Measurements from ENCODE around the gene DZIP1. TPM values are rescaled to one million over a fixed set of nuclear protein-coding genes. Genes with fewer than 3 reads are reported as not detected.

The DZIP1 gene
- total and polyA plus RNA-seq, 5 experiments from 2014 or later: not detected

GRCh38 chr13:95614641-95615245, 29.8 kb downstream of the DZIP1 start:
- Mint-ChIP-seq H3K27ac (no peak overlapping the region), H3K27me3 (peaks cover 0 to 16% (median 7%) of the 10 kb centered on the region in 5 donors), H3K36me3 (no peaks in the 10 kb centered on the region), H3K9me3 (no peaks in the 10 kb centered on the region), H3K4me3 (no peak overlapping the region), H3K4me1 (no peaks in the 10 kb centered on the region)
- DNase-seq (no peak), ATAC-seq (no peak)
- POLR2A ChIA-PET: no interaction called here

DNA sequence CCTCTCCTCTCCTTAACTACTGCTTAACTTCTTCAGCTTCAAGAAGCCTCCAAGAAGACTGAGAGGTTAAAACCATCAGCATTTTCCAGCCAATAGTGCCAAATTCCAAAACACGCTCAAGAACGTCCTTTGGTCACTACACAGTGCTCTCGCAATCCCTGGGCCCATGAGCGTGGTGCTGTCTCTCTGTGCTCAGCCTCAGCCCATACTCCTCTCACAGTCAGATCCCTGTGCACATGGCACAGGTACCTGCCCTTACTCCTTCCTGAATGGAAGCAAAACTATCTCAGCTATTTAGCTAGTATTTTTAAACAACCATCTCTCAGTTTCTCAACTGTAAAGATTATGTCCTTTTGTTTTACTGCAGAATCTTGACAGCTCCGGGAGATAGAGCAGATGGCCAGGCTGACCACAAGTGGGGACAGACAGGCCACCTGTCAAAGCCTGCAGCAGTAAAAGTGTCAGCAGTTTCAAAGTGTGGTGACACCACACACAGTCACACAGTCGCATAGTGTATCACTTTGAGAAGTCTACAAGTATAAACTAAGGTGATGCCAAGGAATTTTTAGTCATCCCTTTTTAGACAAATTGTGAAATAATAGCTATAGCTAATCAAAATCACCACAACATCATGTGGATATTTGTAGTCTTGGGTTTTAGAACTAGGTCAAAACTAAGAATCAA, 35.7 kb downstream of the DZIP1 start:
- Mint-ChIP-seq H3K36me3 (no peaks in the 10 kb centered on the region), H3K27me3 (peaks cover 0 to 10% (median 7%) of the 10 kb centered on the region in 5 donors), H3K27ac (no peak overlapping the region), H3K9me3 (no peaks in the 10 kb centered on the region), H3K4me3 (no peak overlapping the region), H3K4me1 (peaks cover 0 to 1% (median 0%) of the 10 kb centered on the region in 4 donors)
- no peak for DNase-seq
- POLR2A ChIA-PET: no interaction called here
- ATAC-seq: no peak

DNA sequence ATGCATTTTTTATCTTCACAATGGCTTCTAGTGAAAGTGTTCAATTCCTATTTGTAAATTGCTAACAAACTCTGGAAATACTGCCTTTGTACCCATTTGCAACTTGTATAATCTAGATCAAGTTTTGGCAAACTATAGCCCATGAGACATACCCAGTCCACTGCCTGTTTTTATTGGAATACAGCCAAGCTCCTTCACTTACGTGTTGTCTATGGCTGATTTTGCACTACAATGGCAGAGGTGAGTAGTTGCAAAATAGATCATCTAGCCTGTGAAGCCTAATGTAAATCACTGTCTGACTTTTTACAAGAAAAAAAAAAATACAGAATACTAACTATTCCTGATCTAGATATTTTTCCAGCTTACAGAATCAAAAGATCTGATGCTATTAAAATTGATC, 37.1 kb downstream of the DZIP1 start:
- Mint-ChIP-seq H3K27me3 (peaks cover 0 to 14% (median under 1%) of the 10 kb centered on the region in 5 donors), H3K4me3 (no peak overlapping the region), H3K9me3 (no peaks in the 10 kb centered on the region), H3K36me3 (no peaks in the 10 kb centered on the region), H3K27ac (no peak overlapping the region), H3K4me1 (peaks cover 0 to 1% (median 0%) of the 10 kb centered on the region in 4 donors)
- DNase-seq (no peak), ATAC-seq (no peak)
- POLR2A ChIA-PET: no interaction called here

DNA sequence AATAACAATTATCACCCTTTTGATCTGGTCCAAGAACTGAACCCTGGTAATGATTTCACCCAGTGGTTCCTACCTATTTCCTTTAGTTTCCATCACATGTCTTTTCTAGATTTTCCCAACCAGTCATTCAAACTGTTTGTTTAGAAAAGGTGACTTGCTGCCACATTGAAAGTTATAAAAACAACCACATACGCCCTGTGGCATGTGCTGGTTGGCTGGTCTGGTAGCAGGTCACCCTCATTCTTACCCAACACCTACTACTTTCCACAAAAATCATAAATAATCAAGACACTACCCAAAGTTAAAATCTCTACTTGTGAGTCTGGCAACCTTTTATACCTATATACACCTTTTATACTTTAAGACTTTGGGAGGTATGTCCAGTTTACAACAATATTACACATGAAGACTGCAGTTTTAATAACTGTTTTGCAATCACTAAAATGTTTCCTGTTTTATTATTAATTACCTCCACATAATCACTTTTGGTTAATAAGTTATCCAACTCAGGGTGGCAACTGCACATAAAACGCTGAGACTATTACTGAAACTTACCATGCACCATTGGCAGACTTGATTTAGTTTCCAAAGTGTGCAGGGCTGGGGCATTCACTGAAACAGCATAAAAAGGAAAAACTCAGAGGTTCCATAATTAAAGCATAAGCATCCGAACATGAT, 38.9 kb downstream of the DZIP1 start:
- Mint-ChIP-seq H3K27me3 (peaks cover 0 to 23% (median 13%) of the 10 kb centered on the region in 5 donors), H3K4me3 (no peak overlapping the region), H3K4me1 (peaks cover 0 to 1% (median 0%) of the 10 kb centered on the region in 4 donors), H3K27ac (no peak overlapping the region), H3K36me3 (no peaks in the 10 kb centered on the region), H3K9me3 (no peaks in the 10 kb centered on the region)
- no peak for ATAC-seq
- POLR2A ChIA-PET: no interaction called here
- no peak for DNase-seq

DNA sequence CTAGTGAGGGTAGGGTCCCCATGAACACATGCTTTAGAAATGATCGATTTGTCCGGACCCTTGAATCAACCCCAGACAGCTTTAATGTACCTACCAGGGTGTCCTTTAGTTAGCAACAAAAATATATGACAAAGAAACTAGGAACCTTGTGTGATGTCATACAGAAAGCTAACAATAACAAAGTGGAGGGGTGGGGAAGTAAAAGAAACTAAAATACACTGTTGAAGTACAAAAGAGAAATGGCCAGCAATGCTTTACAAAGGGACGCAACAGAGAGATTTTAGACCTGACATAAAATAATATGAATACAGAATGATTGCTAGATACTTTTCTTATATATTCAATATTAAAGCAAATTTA, 40.0 kb downstream of the DZIP1 start:
- H3K4me3 Mint-ChIP-seq: no peak overlapping the region
- no peaks in the 10 kb centered on the region for H3K36me3 Mint-ChIP-seq
- ATAC-seq (no peak), DNase-seq (no peak)
- no peak overlapping the region for H3K27ac Mint-ChIP-seq
- H3K27me3 Mint-ChIP-seq: peaks cover 0 to 23% (median 13%) of the 10 kb centered on the region in 5 donors
- POLR2A ChIA-PET: no interaction called here
- H3K4me1 Mint-ChIP-seq: peaks cover 0 to 1% (median 0%) of the 10 kb centered on the region in 4 donors
- no peaks in the 10 kb centered on the region for H3K9me3 Mint-ChIP-seq

GRCh38 chr13:95603887-95604555, 40.5 kb downstream of the DZIP1 start:
- H3K36me3 Mint-ChIP-seq: no peaks in the 10 kb centered on the region
- DNase-seq (no peak), ATAC-seq (no peak)
- H3K4me1 Mint-ChIP-seq: peaks cover 0 to 1% (median 0%) of the 10 kb centered on the region in 4 donors
- POLR2A ChIA-PET: no interaction called here
- H3K27ac Mint-ChIP-seq: no peak overlapping the region
- peaks cover 0 to 22% (median 13%) of the 10 kb centered on the region in 5 donors for H3K27me3 Mint-ChIP-seq
- no peak overlapping the region for H3K4me3 Mint-ChIP-seq
- H3K9me3 Mint-ChIP-seq: no peaks in the 10 kb centered on the region

- peaks cover 3 to 20% (median 13%) of the 10 kb centered on the region in 5 donors for H3K27me3 Mint-ChIP-seq
- no peaks in the 10 kb centered on the region for H3K4me1 Mint-ChIP-seq
- DNase-seq (no peak), ATAC-seq (no peak)
- POLR2A ChIA-PET: no interaction called here
- no peak overlapping the region for H3K4me3 Mint-ChIP-seq
- no peaks in the 10 kb centered on the region for H3K36me3 Mint-ChIP-seq
- no peaks in the 10 kb centered on the region for H3K9me3 Mint-ChIP-seq
- H3K27ac Mint-ChIP-seq: no peak overlapping the region
Measured at GRCh38 chr13:95601906-95602305, 42.6 kb downstream of the DZIP1 start.

- POLR2A ChIA-PET: no interaction called here
- Mint-ChIP-seq H3K27me3 (peaks cover 3 to 24% (median 13%) of the 10 kb centered on the region in 5 donors), H3K9me3 (no peaks in the 10 kb centered on the region), H3K4me1 (no peaks in the 10 kb centered on the region), H3K27ac (no peak overlapping the region), H3K36me3 (no peaks in the 10 kb centered on the region), H3K4me3 (no peak overlapping the region)
- DNase-seq (no peak), ATAC-seq (no peak)
Measured at GRCh38 chr13:95601216-95601615, 43.3 kb downstream of the DZIP1 start.

- Mint-ChIP-seq H3K4me3 (no peak overlapping the region), H3K4me1 (no peaks in the 10 kb centered on the region), H3K36me3 (no peaks in the 10 kb centered on the region), H3K27me3 (peaks cover 2 to 22% (median 6%) of the 10 kb centered on the region in 5 donors), H3K9me3 (no peaks in the 10 kb centered on the region), H3K27ac (no peak overlapping the region)
- ATAC-seq (no peak), DNase-seq (no peak)
- POLR2A ChIA-PET: no interaction called here
Measured at GRCh38 chr13:95596701-95597100, 47.8 kb downstream of the DZIP1 start.

- Mint-ChIP-seq H3K4me3 (no peak overlapping the region), H3K4me1 (no peaks in the 10 kb centered on the region), H3K27ac (no peak overlapping the region), H3K36me3 (no peaks in the 10 kb centered on the region), H3K27me3 (peaks cover 11 to 36% (median 12%) of the 10 kb centered on the region in 5 donors), H3K9me3 (no peaks in the 10 kb centered on the region)
- ATAC-seq: no peak
- POLR2A ChIA-PET: no interaction called here
- DNase-seq: no peak
Measured at GRCh38 chr13:95593462-95593861, 51.0 kb downstream of the DZIP1 start.

DNA sequence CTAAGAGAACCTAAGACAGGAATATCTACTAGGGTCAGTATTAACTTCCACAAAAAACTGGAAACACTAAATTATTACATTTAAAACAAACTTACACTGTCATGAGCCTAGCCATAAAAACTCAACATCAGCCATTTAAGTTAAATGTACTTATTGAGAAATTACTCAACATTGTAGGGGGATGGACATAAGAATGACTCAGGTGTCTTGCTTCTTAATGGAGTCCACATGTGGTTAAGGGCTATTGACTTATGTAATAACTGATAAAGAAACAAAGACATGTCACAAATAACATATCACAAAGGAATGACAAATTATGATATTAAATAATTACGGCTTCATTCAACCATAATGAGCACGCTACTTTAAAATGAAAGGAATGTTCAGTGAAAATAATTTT, 55.8 kb downstream of the DZIP1 start:
- Mint-ChIP-seq H3K36me3 (no peaks in the 10 kb centered on the region), H3K4me3 (no peak overlapping the region), H3K27me3 (peaks cover 9 to 41% (median 15%) of the 10 kb centered on the region in 5 donors), H3K4me1 (no peaks in the 10 kb centered on the region), H3K27ac (no peak overlapping the region), H3K9me3 (no peaks in the 10 kb centered on the region)
- no peak for DNase-seq
- POLR2A ChIA-PET: no interaction called here
- ATAC-seq: no peak

- POLR2A ChIA-PET: no interaction called here
- DNase-seq: no peak
- Mint-ChIP-seq H3K4me3 (no peak overlapping the region), H3K4me1 (no peaks in the 10 kb centered on the region), H3K27me3 (peaks cover 9 to 42% (median 15%) of the 10 kb centered on the region in 5 donors), H3K9me3 (no peaks in the 10 kb centered on the region), H3K27ac (no peak overlapping the region), H3K36me3 (no peaks in the 10 kb centered on the region)
- ATAC-seq: no peak
Measured at GRCh38 chr13:95588134-95588533, 56.4 kb downstream of the DZIP1 start.

DNA sequence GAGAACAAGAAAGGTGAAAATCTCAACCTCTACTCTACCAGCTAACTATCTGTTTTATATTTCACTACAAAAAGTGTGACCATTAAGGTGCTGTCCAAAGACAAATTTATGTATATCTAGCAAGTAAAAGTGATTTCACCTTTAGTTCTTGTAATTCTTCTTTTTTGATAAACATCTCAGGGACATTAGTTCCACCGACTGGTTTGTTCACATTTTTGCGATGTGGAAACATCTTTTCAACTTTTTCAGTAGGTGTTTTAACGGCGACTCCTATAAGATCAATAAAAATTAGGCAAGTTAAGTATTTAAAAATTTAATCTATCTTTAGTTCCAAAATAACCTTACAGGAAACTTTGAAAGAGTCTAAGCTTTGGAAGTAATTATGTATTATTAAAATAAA, 58.6 kb downstream of the DZIP1 start:
- Mint-ChIP-seq H3K4me1 (no peaks in the 10 kb centered on the region), H3K4me3 (no peak overlapping the region), H3K9me3 (no peaks in the 10 kb centered on the region), H3K27me3 (peaks cover 6 to 34% (median 11%) of the 10 kb centered on the region in 5 donors), H3K27ac (no peak overlapping the region), H3K36me3 (no peaks in the 10 kb centered on the region)
- POLR2A ChIA-PET: no interaction called here
- ATAC-seq (no peak), DNase-seq (no peak)
